GM23248 (cell line): ENCODE measurements around the gene NR2F2. TPM values are rescaled to one million over a fixed set of nuclear protein-coding genes. Genes with fewer than 3 reads are reported as not detected.

ENCODE experiments used
- DNase-seq: peaks from one replicate; pipeline ENCODE4 v3.0.0-alpha.2; 2015
- H2AFZ ChIP-seq: fragments of 200-600 bp; sonication (generic); 2 replicates; pipeline ENCODE4 v1.6.1; 2016; ENCODE audit warnings: antibody characterized with exemption
- H3F3A ChIP-seq: fragments of 200-600 bp; sonication (generic); 2 replicates; pipeline ENCODE4 v1.6.1; 2016; ENCODE audit warnings: mild to moderate bottlenecking, antibody characterized with exemption, mixed run types; ENCODE audit not compliant: insufficient read depth
- H3K27ac ChIP-seq: fragments of 200-600 bp; sonication (generic); 2 replicates; pipeline ENCODE4 v1.5.1; 2016; ENCODE audit warnings: mild to moderate bottlenecking
- H3K27me3 ChIP-seq: fragments of 200-600 bp; sonication (generic); replicated peaks from 2 replicates; pipeline ENCODE4 v1.6.1; 2016; ENCODE audit warnings: mild to moderate bottlenecking; ENCODE audit not compliant: insufficient read depth
- H3K36me3 ChIP-seq: fragments of 200-600 bp; sonication (generic); 2 replicates; pipeline ENCODE4 v1.6.1; 2016; ENCODE audit warnings: low read depth, mild to moderate bottlenecking
- H3K4me1 ChIP-seq: fragments of 200-600 bp; sonication (generic); 2 replicates; pipeline ENCODE4 v1.6.1; 2016; ENCODE audit warnings: mild to moderate bottlenecking; ENCODE audit not compliant: insufficient read depth
- H3K4me2 ChIP-seq: fragments of 200-600 bp; sonication (generic); one replicate; pipeline ENCODE4 v1.6.1; 2016; ENCODE audit warnings: mild to moderate bottlenecking; ENCODE audit not compliant: unreplicated experiment
- H3K4me3 ChIP-seq: fragments of 200-600 bp; sonication (generic); 2 replicates; pipeline ENCODE4 v1.5.1; 2016; ENCODE audit warnings: mild to moderate bottlenecking
- H3K79me2 ChIP-seq: fragments of 200-600 bp; sonication (generic); 2 replicates; pipeline ENCODE4 v1.6.1; 2016; ENCODE audit warnings: mild to moderate bottlenecking; ENCODE audit not compliant: insufficient read depth
- H3K9ac ChIP-seq: fragments of 200-600 bp; sonication (generic); 2 replicates; pipeline ENCODE4 v1.6.1; 2016; ENCODE audit warnings: mild to moderate bottlenecking
- H3K9me2 ChIP-seq: fragments of 200-600 bp; sonication (generic); 2 replicates; pipeline ENCODE4 v1.6.1; 2016; ENCODE audit warnings: mixed run types, mild to moderate bottlenecking, moderate library complexity; ENCODE audit not compliant: insufficient read depth
- H3K9me3 ChIP-seq: fragments of 200-600 bp; sonication (generic); one replicate; pipeline ENCODE4 v1.6.1; 2017; ENCODE audit warnings: low read depth
- H4K20me1 ChIP-seq: fragments of 200-600 bp; sonication (generic); 2 replicates; pipeline ENCODE4 v1.6.0; 2016; ENCODE audit not compliant: insufficient read depth
- EZH2 ChIP-seq: fragments of 200-600 bp; sonication (generic); IDR thresholded peaks from 2 replicates; pipeline ENCODE4 v1.6.1; 2018; ENCODE audit warnings: antibody characterized with exemption, mild to moderate bottlenecking; ENCODE audit not compliant: insufficient read depth, poor library complexity, severe bottlenecking
- EZH2phosphoT487 ChIP-seq: fragments of 200-600 bp; sonication (generic); IDR thresholded peaks from 2 replicates; pipeline ENCODE4 v1.6.1; 2018; ENCODE audit warnings: antibody characterized with exemption, moderate library complexity, mild to moderate bottlenecking, low read depth; ENCODE audit not compliant: insufficient read depth
- WGBS, 2 experiments: methylation state at CpG; one replicate each; pipeline ENCODE4 v1.1.6; 2015 to 2017; ENCODE audit warnings: low lambda C conversion rate in 2 of 2, low coverage in 1 of 2; ENCODE audit errors: missing lambda C conversion rate in 2 of 2; 5-methylcytosine and 5-hydroxymethylcytosine counted together
- in situ Hi-C: fragments of 300-500 bp; cut with MboI; formaldehyde crosslinking; loops from 2 replicates; pipeline ENCODE4 v1.15.0; 2020
- polyA plus RNA-seq: library from polyadenylated mRNA; unstranded; fragments of >200 nt; fragmentation: Nextera tagmentation; extraction: Ambion mirVana; gene quantifications from 2 replicates; pipeline ENCODE4 v1.2.1, GENCODE V29; 2016
- total RNA-seq: library from RNA; depleted of rRNA; stranded (reverse); fragments of >200 nt; shearing (Covaris generic); gene quantifications from 2 replicates; pipeline ENCODE4 v1.2.3, GENCODE V29; 2014

The NR2F2 gene
- total and polyA plus RNA-seq, 2 experiments from 2014 or later: 5.9 to 23.8 TPM

DNA sequence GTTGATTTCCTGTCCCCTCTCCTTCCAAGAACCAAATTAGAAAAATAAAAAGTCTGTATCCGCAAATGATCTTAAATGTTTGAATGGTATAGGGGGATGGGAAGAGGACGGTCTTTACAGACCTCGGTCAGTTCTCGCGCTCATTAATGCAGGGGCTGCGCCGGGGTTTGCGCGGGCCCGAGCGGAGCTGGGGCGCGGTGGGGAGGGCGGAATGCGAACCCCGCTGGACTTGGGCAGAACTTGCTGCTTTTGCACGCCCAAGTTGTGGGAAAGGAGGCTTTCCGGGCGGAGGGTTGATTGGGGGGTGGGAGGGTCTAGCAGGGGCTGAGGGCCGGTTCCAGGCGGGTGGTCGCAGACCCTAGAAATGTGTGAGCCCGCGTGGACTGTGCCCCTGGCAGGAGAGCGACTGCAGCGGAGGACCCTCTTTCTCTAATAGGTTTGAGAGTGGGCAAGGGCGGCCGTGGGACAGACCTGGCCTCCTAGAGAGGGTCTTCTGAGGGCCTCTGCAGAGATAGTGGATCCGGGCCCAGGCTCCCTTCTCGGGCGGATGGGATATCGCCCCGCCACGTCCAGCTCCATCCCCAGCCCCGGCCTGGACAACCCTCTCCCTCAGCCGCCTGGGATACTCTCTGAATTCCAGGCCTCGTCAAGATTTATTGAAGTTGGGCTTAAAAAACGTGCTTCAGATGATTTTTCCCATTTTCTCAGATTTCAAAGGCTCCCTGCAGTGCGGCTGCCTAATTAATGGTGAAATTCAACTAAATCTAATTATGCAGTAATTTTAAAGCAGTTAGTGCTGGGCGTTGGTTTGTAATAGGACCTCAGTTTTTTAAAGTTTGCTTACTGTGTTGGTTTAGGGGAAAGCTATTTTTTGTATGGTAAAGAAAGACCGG is 11.3 kb downstream of the NR2F2 start:
- no peaks in the 10 kb centered on the region for H3K9me3 ChIP-seq
- DNase-seq: no peak
- H3K4me1 ChIP-seq: peaks cover 51% of the 10 kb centered on the region
- peaks cover 43% of the 10 kb centered on the region; the same call in 1 of the 2 replicates for H3F3A ChIP-seq
- H3K4me3 ChIP-seq: peak overlapping the region; percentile 99
- H4K20me1 ChIP-seq: no peaks in the 10 kb centered on the region
- H3K4me2 ChIP-seq: peak overlapping the region; percentile 87
- WGBS, 2 experiments: 83 to 88% methylated on average over 28 to 41 of the region's 41 CpGs
- H3K9me2 ChIP-seq: no peaks in the 10 kb centered on the region
- no peak for TF ChIP-seq EZH2
- TF ChIP-seq EZH2phosphoT487: no peak
- in situ Hi-C loops: loop anchor here (10.0 kb wide), 2 partner anchors 1077 to 1307 kb away; no protein-coding TSS in a partner anchor
- H2AFZ ChIP-seq: peak overlapping the region; percentile 58
- H3K27ac ChIP-seq: peak overlapping the region; percentile 48
- H3K36me3 ChIP-seq: peaks cover 29% of the 10 kb centered on the region; the same call in 1 of the 2 replicates
- no peaks in the 10 kb centered on the region for H3K27me3 ChIP-seq
- H3K9ac ChIP-seq: peak overlapping the region; percentile 87
- peaks cover 99% of the 10 kb centered on the region for H3K79me2 ChIP-seq

DNA sequence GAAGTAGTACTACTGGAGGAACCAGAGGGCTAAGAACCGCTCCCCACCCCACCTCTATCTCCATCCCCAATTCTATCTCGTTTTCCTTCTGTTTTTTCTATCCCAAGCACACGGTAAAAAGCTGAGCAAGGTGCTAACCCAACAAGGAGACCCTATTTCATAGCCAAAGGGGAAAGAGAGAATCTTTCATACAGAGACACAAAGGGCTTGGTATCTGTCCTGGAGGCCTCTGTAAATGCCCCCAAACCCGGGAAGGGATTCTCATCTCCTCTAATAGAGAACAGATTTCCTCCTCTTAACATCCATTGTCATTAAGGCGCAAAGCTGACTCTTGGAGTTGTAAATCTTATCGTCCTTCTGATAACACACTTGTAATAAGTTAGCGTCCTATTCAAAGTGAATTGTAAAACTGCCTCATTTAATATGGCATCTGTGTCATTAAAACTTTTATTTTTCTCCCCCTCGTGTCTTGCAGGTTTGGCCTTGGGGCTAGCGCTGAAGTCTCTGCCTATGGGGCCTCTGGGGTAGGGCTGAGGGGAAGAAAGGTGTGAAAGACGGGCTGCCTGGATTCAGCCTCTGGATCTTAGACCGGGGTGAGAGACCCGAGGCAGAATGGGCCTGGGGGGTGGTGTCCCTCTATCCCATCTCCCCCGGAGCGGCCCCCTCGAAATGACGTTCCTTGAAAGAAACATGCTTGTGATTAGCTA is 12.1 kb downstream of the NR2F2 start:
- no peak for TF ChIP-seq EZH2
- no peak for TF ChIP-seq EZH2phosphoT487
- Histone ChIP-seq H4K20me1 (no peaks in the 10 kb centered on the region), H3K79me2 (peaks cover 99% of the 10 kb centered on the region), H3K27me3 (no peaks in the 10 kb centered on the region), H3F3A (peaks cover 35% of the 10 kb centered on the region; the same call in 1 of the 2 replicates), H3K9ac (no peak overlapping the region), H3K9me2 (no peaks in the 10 kb centered on the region), H3K27ac (no peak overlapping the region), H3K36me3 (peaks cover 22% of the 10 kb centered on the region; the same call in 1 of the 2 replicates), H3K4me3 (no peak overlapping the region), H2AFZ (no peak overlapping the region), H3K4me1 (peaks cover 46% of the 10 kb centered on the region), H3K9me3 (no peaks in the 10 kb centered on the region), H3K4me2 (no peak overlapping the region)
- DNase-seq: no peak
- in situ Hi-C loops: loop anchor here (10.0 kb wide), 2 partner anchors 1078 to 1308 kb away; no protein-coding TSS in a partner anchor
- 87 to 89% methylated on average over 16 of the region's 16 CpGs for WGBS, 2 experiments

DNA sequence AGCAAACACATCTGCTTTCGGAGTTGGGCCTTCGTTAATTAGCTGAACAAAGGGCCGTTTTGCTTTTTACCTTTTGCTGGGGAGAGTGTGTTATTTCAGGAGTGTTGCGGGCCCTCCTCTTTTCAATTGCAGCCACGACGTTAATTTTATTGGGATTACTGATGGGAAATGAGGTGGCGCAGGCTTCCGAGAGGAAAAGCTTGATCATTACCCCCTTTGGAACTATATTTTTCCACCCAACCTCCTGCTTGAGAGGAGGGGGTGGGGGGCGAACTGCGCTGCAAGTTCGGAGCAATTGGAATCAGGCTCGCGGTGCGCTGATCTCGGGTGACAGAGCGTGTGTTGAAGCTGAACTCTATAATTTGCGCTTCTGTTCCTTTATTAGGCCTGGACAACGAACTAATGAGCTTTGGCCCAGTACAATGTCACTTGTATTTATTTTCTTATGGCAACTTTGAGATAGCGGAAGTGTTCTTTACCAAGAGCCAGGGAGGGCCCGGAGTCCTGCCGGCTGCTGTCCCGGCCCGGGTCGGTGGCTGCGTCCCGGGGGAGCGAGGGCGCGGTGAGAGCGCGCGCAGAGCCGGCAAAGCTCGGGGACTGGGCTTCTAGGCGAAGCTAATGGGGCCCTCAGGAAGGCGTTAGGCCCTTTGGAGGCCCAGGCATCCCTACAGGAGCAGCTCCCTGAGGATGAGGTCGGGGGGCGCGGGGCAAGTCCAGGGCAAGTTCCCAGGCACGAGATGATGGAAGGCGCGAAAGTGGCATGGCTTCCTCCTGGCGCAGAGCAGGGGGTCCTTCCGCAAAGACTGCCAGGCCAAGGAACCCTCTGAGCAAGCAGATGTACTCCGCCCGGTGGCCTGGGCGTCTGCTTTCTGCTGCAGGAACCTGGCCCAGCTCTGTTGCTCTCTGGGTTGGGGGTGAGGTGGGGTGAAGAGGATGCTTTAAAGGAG is 12.9 kb downstream of the NR2F2 start:
- Histone ChIP-seq H3K27me3 (no peaks in the 10 kb centered on the region), H3F3A (peaks cover 27% of the 10 kb centered on the region; the same call in 1 of the 2 replicates), H2AFZ (no peak overlapping the region), H3K4me2 (no peak overlapping the region), H3K79me2 (peaks cover 99% of the 10 kb centered on the region), H3K9me3 (no peaks in the 10 kb centered on the region), H3K9me2 (no peaks in the 10 kb centered on the region), H4K20me1 (no peaks in the 10 kb centered on the region), H3K36me3 (peaks cover 14% of the 10 kb centered on the region; the same call in 1 of the 2 replicates), H3K4me1 (peaks cover 39% of the 10 kb centered on the region), H3K4me3 (no peak overlapping the region), H3K9ac (no peak overlapping the region), H3K27ac (no peak overlapping the region)
- TF ChIP-seq EZH2: no peak
- TF ChIP-seq EZH2phosphoT487: no peak
- WGBS, 2 experiments: 95% methylated on average over 46 to 47 of the region's 47 CpGs
- DNase-seq: no peak
- in situ Hi-C loops: loop anchor here (10.0 kb wide), 2 partner anchors 1079 to 1309 kb away; no protein-coding TSS in a partner anchor
